GM12878 (cell line): ENCODE results near the gene VCL. TPM values are rescaled to one million over a fixed set of nuclear protein-coding genes. Genes with fewer than 3 reads are reported as not detected.
A peak's percentile ranks its signal among the peaks of the same experiment; 100 is the strongest.

Source experiments
- ASH2L ChIP-seq: fragments of 300-600, 200-600 bp; sonication (generic); IDR thresholded peaks from 2 replicates; pipeline ENCODE4 v1.6.1; 2017; ENCODE audit warnings: low read depth, mild to moderate bottlenecking, borderline replicate concordance
- BACH1 ChIP-seq: fragments of 450-650 bp; IDR thresholded peaks from 2 replicates; pipeline ENCODE4 v1.6.1; 2017; ENCODE audit warnings: mild to moderate bottlenecking, borderline replicate concordance
- CEBPB ChIP-seq, 2 experiments: fragments of 150-350 bp in 1 of 2; IDR thresholded peaks; 2 replicates each; pipeline ENCODE4 v1.6.1; 2012 to 2014; ENCODE audit warnings: low read depth in 2 of 2, low read length in 2 of 2, borderline replicate concordance in 1 of 2, inconsistent platforms in 1 of 2
- CHD1 ChIP-seq: IDR thresholded peaks from 2 replicates; pipeline ENCODE4 v1.6.1; 2012; ENCODE audit warnings: low read depth, low read length, improper control_type of control experiment
- CHD4 ChIP-seq: fragments of 200-600 bp; sonication (generic); IDR thresholded peaks from 2 replicates; pipeline ENCODE4 v1.6.1; 2016; ENCODE audit warnings: mild to moderate bottlenecking
- CUX1 ChIP-seq: IDR thresholded peaks from 2 replicates; pipeline ENCODE4 v1.6.1; 2012; ENCODE audit warnings: improper control_type of control experiment, low read depth, low read length; ENCODE audit not compliant: insufficient replicate concordance
- EED ChIP-seq: sonication (generic); IDR thresholded peaks from 2 replicates; pipeline ENCODE4 v1.6.1; 2016; ENCODE audit warnings: antibody characterized with exemption, low read depth
- IRF4 ChIP-seq: IDR thresholded peaks from 2 replicates; pipeline ENCODE4 v1.6.1; 2011; ENCODE audit warnings: low read depth, low read length
- JUNB ChIP-seq: IDR thresholded peaks from 2 replicates; pipeline ENCODE4 v1.6.1; 2016; ENCODE audit warnings: antibody characterized with exemption, mild to moderate bottlenecking
- MLLT1 ChIP-seq: fragments of 450-650 bp; IDR thresholded peaks from 2 replicates; pipeline ENCODE4 v1.6.1; 2016; ENCODE audit warnings: mild to moderate bottlenecking
- MTA3 ChIP-seq: IDR thresholded peaks from 2 replicates; pipeline ENCODE4 v1.6.1; 2012; ENCODE audit warnings: low read length, inconsistent platforms, borderline replicate concordance
- MYB ChIP-seq: fragments of 150-350 bp; IDR thresholded peaks from 2 replicates; pipeline ENCODE4 v1.6.1; 2014; ENCODE audit warnings: mild to moderate bottlenecking, low read depth, low read length, borderline replicate concordance
- NBN ChIP-seq: fragments of 450-650 bp; IDR thresholded peaks from 2 replicates; pipeline ENCODE4 v1.6.1; 2016
- NFIC ChIP-seq: IDR thresholded peaks from 2 replicates; pipeline ENCODE4 v1.6.1; 2012; ENCODE audit warnings: low read depth, mild to moderate bottlenecking, inconsistent platforms, low read length, moderate library complexity
- NR2F1 ChIP-seq: fragments of 450-650 bp; conservative IDR thresholded peaks from 2 replicates; pipeline ENCODE4 v1.6.1; 2017; ENCODE audit warnings: mild to moderate bottlenecking
- PAX8 ChIP-seq: fragments of 450-650 bp; IDR thresholded peaks from 2 replicates; pipeline ENCODE4 v1.6.1; 2017; ENCODE audit warnings: mild to moderate bottlenecking, moderate library complexity
- PML ChIP-seq: IDR thresholded peaks from 2 replicates; pipeline ENCODE4 v1.6.1; 2012; ENCODE audit warnings: low read length, inconsistent platforms
- RAD51 ChIP-seq: fragments of 450-650 bp; IDR thresholded peaks from 2 replicates; pipeline ENCODE4 v1.6.1; 2016; ENCODE audit warnings: moderate library complexity, mild to moderate bottlenecking, inconsistent platforms
- RCOR1 ChIP-seq: conservative IDR thresholded peaks from 2 replicates; pipeline ENCODE4 v1.6.1; 2012; ENCODE audit warnings: low read depth, low read length, improper control_type of control experiment
- SREBF2 ChIP-seq: IDR thresholded peaks from 2 replicates; pipeline ENCODE4 v1.6.1; 2012; ENCODE audit warnings: mild to moderate bottlenecking, low read length
- TCF3 ChIP-seq: IDR thresholded peaks from 2 replicates; pipeline ENCODE4 v1.6.1; 2012; ENCODE audit warnings: low read depth, mild to moderate bottlenecking, low read length, borderline replicate concordance; ENCODE audit not compliant: insufficient read depth
- USF1 ChIP-seq: IDR thresholded peaks from 2 replicates; pipeline ENCODE4 v1.6.1; 2011; ENCODE audit warnings: borderline replicate concordance, low read depth, mild to moderate bottlenecking, moderate library complexity, mixed read lengths, low read length; ENCODE audit not compliant: insufficient read depth; ENCODE audit errors: extremely low read length
- YBX1 ChIP-seq: fragments of 450-650 bp; IDR thresholded peaks from 2 replicates; pipeline ENCODE4 v1.6.1; 2016; ENCODE audit warnings: antibody characterized with exemption
- ZNF207 ChIP-seq: fragments of 450-650 bp; IDR thresholded peaks from 2 replicates; pipeline ENCODE4 v1.6.1; 2014; ENCODE audit warnings: antibody characterized with exemption, mild to moderate bottlenecking, borderline replicate concordance
- polyA plus RNA-seq, 11 experiments: library from polyadenylated mRNA; depleted of rRNA in 4 of 11; unstranded in 6 of 11; stranded (reverse) in 5 of 11; fragments of >200 nt; fragmentation: Nextera tagmentation in 4 of 11; fragmentation: Illumina TruSeq in 1 of 11; extraction: Ambion mirVana in 4 of 11; extraction: Trizol in 1 of 11; gene quantifications; 1 replicate in 1 of 11; 2 replicates in 10 of 11; pipeline versions ENCODE4 v1.2.1 to v1.2.3, GENCODE V29; 2011 to 2016; ENCODE audit warnings: inconsistent platforms in 2 of 11, missing spikeins in 2 of 11, low read depth in 1 of 11
- total RNA-seq, 4 experiments: library from RNA; depleted of rRNA in 3 of 4; stranded (reverse); fragments of >200 nt in 3 of 4; fragmentation: Illumina TruSeq in 1 of 4; extraction: Trizol in 1 of 4; gene quantifications; 2 replicates each; pipeline versions ENCODE4 v1.2.1 to v1.2.3, GENCODE V29; 2013 to 2021

The VCL gene
- total and polyA plus RNA-seq, 10 of the 15 experiments (the other 5 are each of a cell fraction or from before 2014, with no cell fraction given) = 6.7 to 54.6 (median 24.3) TPM

GRCh38 chr10:74096777-74097176 is 98.9 kb downstream of the VCL start (continued):
- TF ChIP-seq CEBPB (IDR thresholded peaks at IDR 0.05; ENCODE audit: borderline replicate concordance in 1 of 2, low read depth in 2 of 2, low read length in 2 of 2) (no peak), TCF3 (no peak), ASH2L (no peak), MYB (no peak), PML (no peak), JUNB (peak; percentile 77), RAD51 (no peak), CHD4 (no peak), EED (peak; percentile 53), CUX1 (no peak), ZNF207 (no peak), IRF4 (peak; percentile 67; the same call in 1 of the 2 replicates), NFIC (peak; percentile 64; the same call in 1 of the 2 replicates), PAX8 (no peak), USF1 (no peak), MLLT1 (no peak), RCOR1 (0 out of 2 replicates have a peak, but pooled peaks have one; percentile 37), YBX1 (no peak), NBN (no peak), MTA3 (no peak), NR2F1 (0 out of 2 replicates have a peak, but pooled peaks have one; percentile 35), CHD1 (no peak), BACH1 (no peak), SREBF2 (no peak)
